SKM-1 treated with dmso at 0.1 percent for 144 hours (cell line): Measurements from ENCODE around the gene DDX24.

Experiments
- DNase-seq: peaks from one replicate; lab custom pipeline; 2025; ENCODE audit not compliant: unreplicated experiment; lab: John Stamatoyannopoulos, UW

DDX24 gene, protein sequence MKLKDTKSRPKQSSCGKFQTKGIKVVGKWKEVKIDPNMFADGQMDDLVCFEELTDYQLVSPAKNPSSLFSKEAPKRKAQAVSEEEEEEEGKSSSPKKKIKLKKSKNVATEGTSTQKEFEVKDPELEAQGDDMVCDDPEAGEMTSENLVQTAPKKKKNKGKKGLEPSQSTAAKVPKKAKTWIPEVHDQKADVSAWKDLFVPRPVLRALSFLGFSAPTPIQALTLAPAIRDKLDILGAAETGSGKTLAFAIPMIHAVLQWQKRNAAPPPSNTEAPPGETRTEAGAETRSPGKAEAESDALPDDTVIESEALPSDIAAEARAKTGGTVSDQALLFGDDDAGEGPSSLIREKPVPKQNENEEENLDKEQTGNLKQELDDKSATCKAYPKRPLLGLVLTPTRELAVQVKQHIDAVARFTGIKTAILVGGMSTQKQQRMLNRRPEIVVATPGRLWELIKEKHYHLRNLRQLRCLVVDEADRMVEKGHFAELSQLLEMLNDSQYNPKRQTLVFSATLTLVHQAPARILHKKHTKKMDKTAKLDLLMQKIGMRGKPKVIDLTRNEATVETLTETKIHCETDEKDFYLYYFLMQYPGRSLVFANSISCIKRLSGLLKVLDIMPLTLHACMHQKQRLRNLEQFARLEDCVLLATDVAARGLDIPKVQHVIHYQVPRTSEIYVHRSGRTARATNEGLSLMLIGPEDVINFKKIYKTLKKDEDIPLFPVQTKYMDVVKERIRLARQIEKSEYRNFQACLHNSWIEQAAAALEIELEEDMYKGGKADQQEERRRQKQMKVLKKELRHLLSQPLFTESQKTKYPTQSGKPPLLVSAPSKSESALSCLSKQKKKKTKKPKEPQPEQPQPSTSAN

GRCh38 chr14:94080621-94081385 is at the start of gene DDX24, which contains the start of gene IFI27L1:
TSS of gene DDX24 (minus strand) at chr14:94081202. CDS start at chr14:94079742, 1,460 bp downstream.
TSS of gene IFI27L1 (plus strand) at chr14:94081310. CDS start at chr14:94096938, 15,628 bp downstream.
- peak; percentile 72 for DNase-seq

GRCh38 chr14:94129758-94130414 is 48.9 kb upstream of the DDX24 start:
- DNase-seq = no peak

- DNase-seq = peak; percentile 34
Observed at GRCh38 chr14:94129111-94129757, 48.2 kb upstream of the DDX24 start, which contains the start of gene IFI27L2. TSS of gene IFI27L2 (minus strand) at chr14:94129604. CDS start at chr14:94129564, 40 bp downstream.

GRCh38 chr14:94128216-94128839 is 47.3 kb upstream of the DDX24 start:
- no peak for DNase-seq

- DNase-seq = no peak
Observed at GRCh38 chr14:94127330-94127729, 46.3 kb upstream of the DDX24 start.

GRCh38 chr14:94126800-94127199 is 45.8 kb upstream of the DDX24 start:
- DNase-seq = no peak

DNA sequence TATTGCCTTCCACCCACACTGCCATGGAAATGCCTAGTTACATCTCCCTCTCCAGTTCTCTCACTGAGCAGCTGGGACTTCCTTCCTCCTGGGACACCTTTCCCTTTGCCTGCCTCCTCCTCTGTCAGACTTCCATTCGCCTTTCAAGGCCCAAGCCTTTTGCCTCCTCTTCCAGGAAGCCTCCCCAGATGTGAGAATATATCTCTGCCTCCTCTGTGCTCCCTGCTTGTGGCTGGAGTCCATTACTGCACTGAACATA is 45.3 kb upstream of the DDX24 start:
- DNase-seq = no peak

GRCh38 chr14:94125659-94126418 is 44.8 kb upstream of the DDX24 start:
- DNase-seq = no peak

DNA sequence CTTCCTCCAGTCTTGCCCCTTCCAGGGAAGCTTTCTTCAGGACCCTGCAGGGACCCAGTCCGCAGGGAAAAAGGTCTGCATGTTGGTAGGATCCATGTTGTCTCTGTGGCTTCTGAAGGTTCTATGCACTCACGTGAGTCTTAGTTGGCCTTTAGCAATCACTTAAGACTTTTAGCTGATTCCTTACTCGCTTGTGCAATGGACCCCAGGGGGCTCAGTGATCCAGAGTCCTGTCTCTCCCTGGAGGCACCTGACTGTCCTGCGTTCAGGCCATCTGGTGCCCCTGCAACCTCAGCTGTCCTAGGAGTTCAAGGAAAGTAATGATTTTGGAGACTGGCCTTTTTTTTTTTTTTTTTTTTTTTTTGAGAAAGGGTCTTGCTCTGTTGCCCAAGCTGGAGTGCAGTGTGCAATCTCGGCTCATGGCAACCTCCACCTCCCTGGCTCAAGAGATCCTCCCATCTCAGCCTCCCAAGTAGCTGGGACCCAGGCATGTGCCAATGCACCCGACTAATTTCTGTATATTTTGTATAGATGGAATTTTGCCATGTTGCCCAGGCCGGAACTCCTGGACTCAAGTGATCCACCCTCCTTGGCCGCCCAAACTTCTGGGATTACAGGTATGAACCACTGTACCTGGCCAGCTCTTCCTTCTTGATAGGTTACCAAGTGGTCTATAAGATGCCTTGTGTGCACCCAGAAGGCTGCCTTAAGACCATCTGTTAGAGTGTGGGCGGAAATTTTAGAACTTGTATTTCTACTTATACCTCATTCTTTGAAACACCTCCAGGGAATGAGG is 43.8 kb upstream of the DDX24 start:
- no peak for DNase-seq

DNA sequence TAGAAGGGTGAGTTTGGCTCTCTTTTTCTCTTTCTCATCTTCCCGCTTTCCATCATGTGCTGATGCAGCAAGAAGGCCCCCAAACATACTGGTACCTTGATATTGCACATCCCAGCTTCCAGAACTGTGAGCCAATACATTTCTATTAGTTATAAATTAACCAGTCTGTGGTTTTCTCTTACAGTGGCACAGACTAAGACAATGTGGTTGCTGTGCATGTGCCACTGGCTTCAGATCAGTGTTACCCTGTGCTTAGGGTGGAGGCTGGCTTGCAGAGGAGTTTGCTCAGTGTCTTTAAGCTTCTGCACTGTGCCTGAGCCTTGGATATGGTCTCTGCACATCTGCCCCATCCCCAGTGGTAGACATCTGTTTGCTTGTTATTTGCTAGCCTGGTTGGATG is 42.9 kb upstream of the DDX24 start:
- no peak for DNase-seq

DNA sequence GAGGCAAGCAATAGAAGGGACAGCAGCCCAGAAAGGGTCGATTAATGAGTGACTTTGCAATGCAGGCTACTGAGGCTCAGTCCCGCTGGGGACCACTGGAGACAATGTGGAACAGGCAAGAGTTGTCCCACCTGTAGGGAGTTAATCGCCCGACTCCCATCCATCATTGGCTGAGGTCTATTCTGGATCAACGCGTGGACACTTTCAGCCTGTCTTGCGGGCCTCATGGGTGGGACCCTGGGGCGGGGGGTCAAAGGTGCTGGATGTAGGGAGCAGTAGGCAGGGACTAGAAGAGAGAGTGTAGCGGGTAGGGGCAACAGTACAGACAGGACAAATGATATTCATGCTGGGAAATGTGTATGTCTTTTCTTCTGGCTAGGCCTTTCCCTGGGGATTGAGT is 42.3 kb upstream of the DDX24 start:
- DNase-seq = no peak

DNA sequence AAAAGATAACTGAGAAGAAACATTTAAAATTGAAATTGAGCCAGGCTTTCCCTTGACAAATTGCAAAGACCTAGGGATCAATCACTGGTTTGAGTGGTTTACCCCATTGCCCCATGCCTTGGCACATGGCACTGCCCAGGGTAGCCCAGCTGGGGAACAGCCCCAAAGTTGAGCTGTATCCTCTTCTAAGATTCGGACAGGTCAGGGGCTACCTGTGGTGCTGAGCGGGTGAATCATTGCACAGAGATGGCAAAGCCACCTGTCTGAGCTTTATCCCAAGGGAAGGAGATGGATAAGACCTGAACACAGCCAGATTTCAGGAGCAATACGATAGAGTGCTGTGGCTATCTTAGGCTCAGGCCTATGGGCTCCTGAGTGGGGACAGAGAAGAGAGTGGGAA is 41.4 kb upstream of the DDX24 start:
- no peak for DNase-seq

DNA sequence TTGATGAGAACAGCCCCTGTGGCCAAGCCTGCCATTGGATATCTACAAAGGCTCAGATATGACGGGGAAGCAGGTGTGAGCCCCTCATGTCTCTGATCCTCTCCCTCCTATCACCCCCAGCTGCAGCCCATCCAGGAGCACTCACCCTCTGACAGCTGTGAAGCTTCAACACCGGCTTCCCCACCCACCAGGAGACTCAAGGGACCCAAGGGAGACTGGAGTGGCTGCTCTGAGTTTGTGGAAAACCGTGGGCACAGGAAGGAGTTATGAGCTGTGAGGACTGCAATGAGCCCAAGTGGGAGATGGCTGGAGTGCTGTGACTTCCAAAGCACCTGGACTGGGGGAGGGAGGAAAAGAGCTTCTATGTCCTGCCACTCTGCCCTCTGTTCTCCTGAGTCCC is 40.5 kb upstream of the DDX24 start:
- no peak for DNase-seq

GRCh38 chr14:94120667-94121340 is 39.8 kb upstream of the DDX24 start:
- no peak for DNase-seq

- no peak for DNase-seq
Observed at GRCh38 chr14:94119071-94119470, 38.1 kb upstream of the DDX24 start.

DNA sequence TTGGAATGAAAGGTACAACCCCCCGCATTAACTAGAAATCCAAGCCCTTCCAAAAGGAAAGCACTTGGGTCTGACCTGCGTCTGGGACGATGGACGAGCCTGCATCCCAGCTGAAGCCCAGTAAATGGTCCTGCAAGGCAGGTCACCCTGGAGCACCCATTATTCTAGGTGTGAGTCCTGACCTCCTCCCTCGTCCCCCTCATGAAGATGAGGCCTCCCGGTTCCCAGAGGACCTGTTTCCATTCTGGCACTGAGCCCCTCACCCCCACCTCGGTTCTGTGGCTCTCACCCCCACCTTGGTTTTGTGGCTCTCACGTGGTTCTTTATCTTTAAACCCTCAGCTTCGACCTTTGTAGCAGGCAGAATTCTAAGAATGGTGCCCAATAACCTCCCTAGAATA is 36.9 kb upstream of the DDX24 start:
- no peak for DNase-seq

GRCh38 chr14:94116701-94117100 is 35.7 kb upstream of the DDX24 start:
- DNase-seq = no peak

- DNase-seq = no peak
Observed at GRCh38 chr14:94115631-94116030, 34.6 kb upstream of the DDX24 start.
